Esophagus squamous epithelium (tissue), 4 donors: ENCODE results near the gene ULK2.

Source experiments
- POLR2A ChIP-seq, 4 donors: fragments of 450-650 bp; IDR thresholded peaks; one replicate each; pipeline ENCODE4 v1.6.1; 2017; ENCODE audit warnings: antibody characterized with exemption in 4 of 4, mild to moderate bottlenecking in 4 of 4, moderate library complexity in 3 of 4
- TF ChIP-seq, protein P1 (sequence below), 6 experiments: fragments of 450-650 bp in 4 of 6; fragments of 200-600 bp in 2 of 6; sonication (generic) in 2 of 6; IDR thresholded peaks; one replicate each; pipeline ENCODE4 v1.5.1; 2016 to 2019; ENCODE audit warnings: antibody characterized with exemption in 6 of 6, mild to moderate bottlenecking in 4 of 6, moderate library complexity in 4 of 6

DNA sequence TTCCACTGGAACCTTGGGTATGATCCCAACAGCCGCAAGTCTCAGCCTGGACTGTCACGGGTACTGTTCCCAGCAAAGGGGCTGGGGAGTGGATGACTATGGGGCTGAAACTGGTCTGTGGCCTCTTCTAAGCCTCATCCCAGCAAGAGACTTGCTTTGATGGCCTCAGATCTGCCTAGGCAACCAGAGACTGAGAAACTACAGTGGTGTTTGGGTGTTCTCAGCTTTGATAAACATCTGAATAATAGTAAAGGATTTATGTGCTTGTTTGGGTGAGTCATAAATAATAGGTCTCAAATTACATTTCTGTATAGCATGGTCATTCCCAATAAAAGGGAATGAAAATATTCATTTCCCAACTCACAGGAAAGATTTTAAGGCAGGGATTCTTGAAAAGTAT lies 30.2 kb upstream of the ULK2 start:
- TF ChIP-seq, protein P1, sequence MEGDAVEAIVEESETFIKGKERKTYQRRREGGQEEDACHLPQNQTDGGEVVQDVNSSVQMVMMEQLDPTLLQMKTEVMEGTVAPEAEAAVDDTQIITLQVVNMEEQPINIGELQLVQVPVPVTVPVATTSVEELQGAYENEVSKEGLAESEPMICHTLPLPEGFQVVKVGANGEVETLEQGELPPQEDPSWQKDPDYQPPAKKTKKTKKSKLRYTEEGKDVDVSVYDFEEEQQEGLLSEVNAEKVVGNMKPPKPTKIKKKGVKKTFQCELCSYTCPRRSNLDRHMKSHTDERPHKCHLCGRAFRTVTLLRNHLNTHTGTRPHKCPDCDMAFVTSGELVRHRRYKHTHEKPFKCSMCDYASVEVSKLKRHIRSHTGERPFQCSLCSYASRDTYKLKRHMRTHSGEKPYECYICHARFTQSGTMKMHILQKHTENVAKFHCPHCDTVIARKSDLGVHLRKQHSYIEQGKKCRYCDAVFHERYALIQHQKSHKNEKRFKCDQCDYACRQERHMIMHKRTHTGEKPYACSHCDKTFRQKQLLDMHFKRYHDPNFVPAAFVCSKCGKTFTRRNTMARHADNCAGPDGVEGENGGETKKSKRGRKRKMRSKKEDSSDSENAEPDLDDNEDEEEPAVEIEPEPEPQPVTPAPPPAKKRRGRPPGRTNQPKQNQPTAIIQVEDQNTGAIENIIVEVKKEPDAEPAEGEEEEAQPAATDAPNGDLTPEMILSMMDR (IDR thresholded peaks at IDR 0.05) = no peak
- no peak for TF ChIP-seq POLR2A (IDR thresholded peaks at IDR 0.05)
